Left lung (tissue), 10 donors: Measurements from ENCODE around the gene MRTFB. TPM values are rescaled to one million over a fixed set of nuclear protein-coding genes. Genes with fewer than 3 reads are reported as not detected.

Experiments used
- ATAC-seq: fragments of 200-7000 bp; cut with Tn5 transposase; one replicate; pipeline ENCODE4 v1.9.1; 2020; ENCODE audit warnings: moderate library complexity
- DNase-seq, 4 donors: peaks; one replicate each; pipeline ENCODE4 v3.0.0-alpha.2; 2013 to 2020
- H3K27ac ChIP-seq, 2 donors: fragments of 200-600 bp; sonication (generic) in 1 of 2; one replicate each; pipeline versions ENCODE4 v1.5.0 to v1.8.0; 2020 to 2021
- H3K27me3 ChIP-seq, 2 donors: fragments of 200-600 bp; sonication (generic) in 1 of 2; one replicate each; pipeline versions ENCODE4 v1.5.0 to v1.8.0; 2020 to 2021
- H3K36me3 ChIP-seq, 2 donors: fragments of 200-600 bp; sonication (generic) in 1 of 2; one replicate each; pipeline versions ENCODE4 v1.5.0 to v1.8.0; 2020 to 2021
- H3K4me1 ChIP-seq, 2 donors: fragments of 200-600 bp; one replicate each; pipeline ENCODE4 v1.8.0; 2021
- H3K4me3 ChIP-seq, 2 donors: fragments of 200-600 bp; sonication (generic) in 1 of 2; one replicate each; pipeline versions ENCODE4 v1.5.0 to v1.8.0; 2020 to 2021; ENCODE audit warnings: mild to moderate bottlenecking in 1 of 2
- H3K9me3 ChIP-seq, 2 donors: fragments of 200-600 bp; sonication (generic) in 1 of 2; one replicate each; pipeline versions ENCODE4 v1.5.0 to v1.8.0; 2020 to 2021
- intact Hi-C, 2 donors: fragments of 100-400 bp; cut with DNase I; formaldehyde crosslinking; loops; one replicate each; pipeline versions ENCODE4 v1.11.2 to v1.14.2; 2022
- polyA plus RNA-seq, 6 donors: library from polyadenylated mRNA; unstranded; fragments of 120-200 nt; gene quantifications; one replicate each; pipeline ENCODE4 v1.2.1, GENCODE V29; 2013; ENCODE audit not compliant: insufficient read length in 6 of 6
- total RNA-seq, 2 donors: library from RNA; stranded (reverse); fragmentation: NEBNext Ultra II Directional; extraction: Animal tissue kit (Norgen Biotek cat#: 25700); gene quantifications; one replicate each; pipeline ENCODE4 v1.2.1, GENCODE V29; 2021
- TF ChIP-seq, protein P1 (sequence below), 2 donors: fragments of 200-600 bp; sonication (generic) in 1 of 2; IDR thresholded peaks; one replicate each; pipeline versions ENCODE4 v1.5.0 to v1.8.0; 2021; ENCODE audit warnings: antibody characterized with exemption in 2 of 2
- donor health status: DM: no; HTN: yes; CAD: no.
- donor health status: DM: no; HTN: no; CAD: no.

Gene MRTFB
- total and polyA plus RNA-seq, 8 donors, result 34.4 to 48.9 (median 36.7) TPM

DNA sequence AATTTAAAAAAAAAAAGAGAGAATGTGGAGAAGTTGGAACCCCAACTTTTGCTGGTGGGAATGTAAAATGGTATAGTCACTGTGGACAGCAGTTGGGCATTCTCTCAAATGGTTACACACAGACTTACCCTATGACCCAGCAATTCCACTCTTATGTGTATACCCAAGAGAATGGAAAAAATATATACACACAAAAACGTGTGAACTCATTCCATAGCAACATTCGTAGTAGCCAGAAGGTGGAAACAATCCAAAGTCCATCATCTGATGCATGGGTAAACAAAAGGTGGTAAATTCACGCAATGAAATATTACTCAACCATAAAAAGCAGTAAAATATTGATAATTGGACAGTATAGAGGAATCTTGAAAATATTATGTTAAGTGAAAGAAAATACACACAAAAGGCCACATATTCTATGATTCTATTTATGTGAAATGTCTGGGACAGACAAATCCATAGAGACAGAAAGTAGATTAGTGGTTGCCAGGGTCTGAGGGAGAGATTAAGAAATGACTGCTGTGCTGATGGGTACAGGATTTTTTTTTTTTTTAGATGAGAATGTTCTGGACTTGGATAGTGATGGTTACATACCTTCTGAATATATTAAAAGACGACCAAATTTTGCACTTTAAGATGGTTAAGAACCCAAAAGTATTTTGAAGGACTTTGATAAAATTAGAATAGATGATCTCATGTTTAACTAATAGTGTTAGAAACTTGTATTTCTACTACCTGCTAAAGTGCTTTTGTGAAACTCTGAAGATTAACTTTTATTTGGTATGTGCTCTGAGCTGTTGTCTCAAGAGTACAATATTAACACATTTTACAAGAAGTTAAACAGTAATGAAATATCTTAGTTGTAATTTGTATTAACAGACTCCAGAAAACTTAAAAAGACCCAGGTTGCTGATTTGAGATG is 60.9 kb downstream of the MRTFB start:
- ATAC-seq (peak; percentile 70), DNase-seq (no peak)
- Histone ChIP-seq H3K4me3 (no peak overlapping the region), H3K36me3 (no peaks in the 10 kb centered on the region), H3K27me3 (no peaks in the 10 kb centered on the region), H3K4me1 (peaks cover 0 to 3% of the 10 kb centered on the region in 2 donors), H3K9me3 (no peaks in the 10 kb centered on the region), H3K27ac (peak overlapping the region in 1 of 2 donors; percentile 15)
- intact Hi-C loops, result no loop called here
- TF ChIP-seq, protein P1, sequence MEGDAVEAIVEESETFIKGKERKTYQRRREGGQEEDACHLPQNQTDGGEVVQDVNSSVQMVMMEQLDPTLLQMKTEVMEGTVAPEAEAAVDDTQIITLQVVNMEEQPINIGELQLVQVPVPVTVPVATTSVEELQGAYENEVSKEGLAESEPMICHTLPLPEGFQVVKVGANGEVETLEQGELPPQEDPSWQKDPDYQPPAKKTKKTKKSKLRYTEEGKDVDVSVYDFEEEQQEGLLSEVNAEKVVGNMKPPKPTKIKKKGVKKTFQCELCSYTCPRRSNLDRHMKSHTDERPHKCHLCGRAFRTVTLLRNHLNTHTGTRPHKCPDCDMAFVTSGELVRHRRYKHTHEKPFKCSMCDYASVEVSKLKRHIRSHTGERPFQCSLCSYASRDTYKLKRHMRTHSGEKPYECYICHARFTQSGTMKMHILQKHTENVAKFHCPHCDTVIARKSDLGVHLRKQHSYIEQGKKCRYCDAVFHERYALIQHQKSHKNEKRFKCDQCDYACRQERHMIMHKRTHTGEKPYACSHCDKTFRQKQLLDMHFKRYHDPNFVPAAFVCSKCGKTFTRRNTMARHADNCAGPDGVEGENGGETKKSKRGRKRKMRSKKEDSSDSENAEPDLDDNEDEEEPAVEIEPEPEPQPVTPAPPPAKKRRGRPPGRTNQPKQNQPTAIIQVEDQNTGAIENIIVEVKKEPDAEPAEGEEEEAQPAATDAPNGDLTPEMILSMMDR (IDR thresholded peaks at IDR 0.05), result no peak

DNA sequence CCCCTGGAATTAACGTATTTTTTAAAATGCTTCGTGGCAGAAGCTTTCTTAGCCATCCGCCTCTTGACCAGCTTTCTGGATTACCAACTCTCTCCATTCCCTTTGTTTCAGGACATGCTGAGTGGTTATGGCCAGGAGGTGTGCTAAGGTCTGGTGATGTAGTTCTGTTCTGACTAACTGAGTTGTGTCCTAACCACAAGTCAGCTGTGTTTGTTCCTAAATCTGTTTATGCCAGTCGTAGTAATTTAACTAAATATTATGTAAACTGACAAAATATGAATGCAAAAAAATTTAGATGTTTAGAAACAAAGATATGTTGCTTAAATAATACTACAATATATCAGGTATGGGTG is 61.6 kb downstream of the MRTFB start:
- Histone ChIP-seq H3K27ac (peak overlapping the region in 1 of 2 donors; percentile 15), H3K4me1 (peaks cover 0 to 3% of the 10 kb centered on the region in 2 donors), H3K4me3 (no peak overlapping the region), H3K27me3 (no peaks in the 10 kb centered on the region), H3K36me3 (no peaks in the 10 kb centered on the region), H3K9me3 (no peaks in the 10 kb centered on the region)
- peak; percentile 81 for ATAC-seq
- TF ChIP-seq, protein P1 (IDR thresholded peaks at IDR 0.05), result no peak
- DNase-seq, result no peak
- intact Hi-C loops, result no loop called here

DNA sequence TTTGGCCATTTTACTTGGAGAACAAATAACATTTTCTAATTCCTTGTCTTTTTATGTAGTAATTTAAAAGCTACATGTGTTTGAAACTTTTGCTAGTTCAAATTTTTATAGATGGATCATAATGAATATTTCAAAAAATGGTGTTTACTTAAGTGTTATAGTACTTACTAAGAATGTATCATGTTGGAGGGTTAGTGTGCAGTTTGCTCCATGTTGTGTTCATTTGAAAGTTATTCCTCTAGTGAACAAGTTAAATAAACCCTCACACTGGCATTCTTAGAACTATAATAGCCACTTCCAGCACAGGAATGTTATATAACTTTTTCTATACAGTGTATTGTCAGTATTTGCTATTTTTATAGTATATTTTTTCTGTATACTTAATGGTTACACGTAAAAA is 62.8 kb downstream of the MRTFB start:
- intact Hi-C loops, result no loop called here
- Histone ChIP-seq H3K9me3 (no peaks in the 10 kb centered on the region), H3K4me1 (peaks cover 0 to 3% of the 10 kb centered on the region in 2 donors), H3K36me3 (no peaks in the 10 kb centered on the region), H3K27ac (no peak overlapping the region), H3K4me3 (no peak overlapping the region), H3K27me3 (no peaks in the 10 kb centered on the region)
- DNase-seq (no peak), ATAC-seq (peak; percentile 15)
- TF ChIP-seq, protein P1 (IDR thresholded peaks at IDR 0.05), result no peak

DNA sequence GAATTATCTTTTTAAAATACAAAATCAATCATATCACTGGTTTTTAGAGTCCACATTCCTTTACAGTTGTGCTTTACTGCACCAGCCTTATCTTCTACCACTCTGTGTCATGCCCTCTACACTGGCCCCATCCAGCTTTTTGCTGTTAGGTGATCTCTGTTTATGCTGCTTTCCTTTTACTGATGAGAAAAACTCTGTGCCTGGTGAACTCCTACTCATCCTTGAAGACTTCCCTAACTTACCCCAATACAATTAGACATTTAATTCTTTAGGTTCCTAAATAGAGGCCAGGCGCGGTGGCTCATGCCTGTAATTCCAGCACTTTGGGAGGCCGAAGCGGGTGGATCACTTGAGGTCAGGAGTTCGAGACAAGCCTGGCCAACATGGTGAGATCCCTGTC is 64.6 kb downstream of the MRTFB start:
- Histone ChIP-seq H3K4me3 (no peak overlapping the region), H3K36me3 (no peaks in the 10 kb centered on the region), H3K27ac (no peak overlapping the region), H3K4me1 (peaks cover 0 to 3% of the 10 kb centered on the region in 2 donors), H3K27me3 (no peaks in the 10 kb centered on the region), H3K9me3 (peaks cover 0 to 4% of the 10 kb centered on the region in 2 donors)
- TF ChIP-seq, protein P1 (IDR thresholded peaks at IDR 0.05), result no peak
- no peak for ATAC-seq
- intact Hi-C loops, result no loop called here
- no peak for DNase-seq

DNA sequence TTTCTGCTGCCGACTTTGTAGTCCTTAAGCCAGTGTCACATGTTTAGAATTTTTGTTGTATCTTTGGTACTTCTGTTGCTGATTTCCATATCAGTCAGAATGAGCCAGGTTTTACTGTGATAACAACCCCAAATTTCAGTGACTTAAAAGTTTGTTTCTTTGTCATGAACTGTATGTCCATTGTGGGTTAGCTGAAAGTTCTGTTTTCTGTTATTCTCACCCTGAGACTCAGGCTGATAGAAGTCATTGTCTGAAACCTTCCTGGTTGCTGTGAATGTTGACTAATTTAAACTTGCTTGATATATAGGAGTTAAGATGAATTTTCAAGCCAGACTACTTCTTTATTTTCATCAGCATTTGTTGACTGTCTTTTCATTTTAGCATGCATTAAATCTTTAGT is 68.8 kb downstream of the MRTFB start:
- Histone ChIP-seq H3K36me3 (no peaks in the 10 kb centered on the region), H3K4me3 (no peak overlapping the region), H3K27ac (no peak overlapping the region), H3K27me3 (no peaks in the 10 kb centered on the region), H3K9me3 (peaks cover 0 to 4% of the 10 kb centered on the region in 2 donors), H3K4me1 (no peaks in the 10 kb centered on the region)
- ATAC-seq, result no peak
- DNase-seq, result no peak
- intact Hi-C loops, result no loop called here
- TF ChIP-seq, protein P1 (IDR thresholded peaks at IDR 0.05), result no peak
